ENCODE data around the gene ARFGAP1.

Gene ARFGAP1

GRCh38 chr20:63258781-63259180 is 13.8 kb upstream of the ARFGAP1 start:
- no peak overlapping the region for H3K27ac ChIP-seq
- no peak for DNase-seq (ENCODE audit: low read depth, low spot score)

- H3K27ac ChIP-seq, result no peak overlapping the region
- no peak for DNase-seq (ENCODE audit: low read depth, low spot score)
Observed at GRCh38 chr20:63259734-63260460, 12.7 kb upstream of the ARFGAP1 start.

- no peak overlapping the region for H3K27ac ChIP-seq
- no peak for DNase-seq (ENCODE audit: low read depth, low spot score)
Observed at GRCh38 chr20:63260521-63260920, 12.1 kb upstream of the ARFGAP1 start.

GRCh38 chr20:63261060-63261794 is 11.4 kb upstream of the ARFGAP1 start:
- DNase-seq (ENCODE audit: low read depth, low spot score), result no peak
- H3K27ac ChIP-seq, result no peak overlapping the region

- no peak overlapping the region for H3K27ac ChIP-seq
- DNase-seq (ENCODE audit: low read depth, low spot score), result no peak
Observed at GRCh38 chr20:63261795-63262528, 10.7 kb upstream of the ARFGAP1 start.

- no peak for DNase-seq (ENCODE audit: low read depth, low spot score)
- H3K27ac ChIP-seq, result no peak overlapping the region
Observed at GRCh38 chr20:63262836-63263235, 9.8 kb upstream of the ARFGAP1 start.

GRCh38 chr20:63264000-63264399 is 8.6 kb upstream of the ARFGAP1 start:
- no peak overlapping the region for H3K27ac ChIP-seq
- no peak for DNase-seq (ENCODE audit: low read depth, low spot score)

GRCh38 chr20:63264519-63264918 is 8.1 kb upstream of the ARFGAP1 start:
- no peak overlapping the region for H3K27ac ChIP-seq
- DNase-seq (ENCODE audit: low read depth, low spot score), result no peak

- H3K27ac ChIP-seq, result no peak overlapping the region
- DNase-seq (ENCODE audit: low read depth, low spot score), result no peak
Observed at GRCh38 chr20:63265891-63266515, 6.6 kb upstream of the ARFGAP1 start.

GRCh38 chr20:63267691-63268090 is 4.9 kb upstream of the ARFGAP1 start:
- no peak overlapping the region for H3K27ac ChIP-seq
- no peak for DNase-seq (ENCODE audit: low read depth, low spot score)

GRCh38 chr20:63268256-63268655 is 4.4 kb upstream of the ARFGAP1 start:
- no peak for DNase-seq (ENCODE audit: low read depth, low spot score)
- no peak overlapping the region for H3K27ac ChIP-seq

- peak; percentile 5 for DNase-seq (ENCODE audit: low read depth, low spot score)
- H3K27ac ChIP-seq, result no peak overlapping the region
Observed at GRCh38 chr20:63268671-63269439, 3.8 kb upstream of the ARFGAP1 start.

GRCh38 chr20:63269724-63270123 is 2.9 kb upstream of the ARFGAP1 start:
- DNase-seq (ENCODE audit: low read depth, low spot score), result no peak
- H3K27ac ChIP-seq, result no peak overlapping the region

- no peak overlapping the region for H3K27ac ChIP-seq
- no peak for DNase-seq (ENCODE audit: low read depth, low spot score)
Observed at GRCh38 chr20:63270606-63271325, 1.8 kb upstream of the ARFGAP1 start.

GRCh38 chr20:63273059-63273579 is 506 bp downstream of the ARFGAP1 start:
- peak overlapping the region; percentile 36 for H3K27ac ChIP-seq

GRCh38 chr20:63273635-63274380 is 1.2 kb downstream of the ARFGAP1 start:
- peak; percentile 6 for DNase-seq (ENCODE audit: low read depth, low spot score)
- H3K27ac ChIP-seq, result peak overlapping the region; percentile 36

More at GRCh38 chr20:63273059-63273579, 506 bp downstream of the ARFGAP1 start:
- no peak for DNase-seq (ENCODE audit: low read depth, low spot score)

GRCh38 chr20:63274381-63275228 is 2.0 kb downstream of the ARFGAP1 start:
- no peak overlapping the region for H3K27ac ChIP-seq
- no peak for DNase-seq (ENCODE audit: low read depth, low spot score)

Measured in epithelial cell of prostate (primary cell).